Skeletal muscle tissue (tissue), 4 donors: ENCODE data around the gene RIN1. TPM values are rescaled to one million over a fixed set of nuclear protein-coding genes. Genes with fewer than 3 reads are reported as not detected.
"Not testable (repeated sequence)": the region's sequence is repeated elsewhere in the genome, so short reads cannot be mapped to it uniquely, and the experiment has no call there.

Experiments
- H3K27ac ChIP-seq: one replicate; pipeline ENCODE4 v1.7.0; 2013; ENCODE audit warnings: mild to moderate bottlenecking, low read depth, low read length, inconsistent platforms
- H3K27me3 ChIP-seq, 3 donors: one replicate each; pipeline ENCODE4 v1.7.0; 2013; ENCODE audit warnings: low read length in 3 of 3; ENCODE audit not compliant: control insufficient read depth in 3 of 3, insufficient read depth in 3 of 3
- H3K36me3 ChIP-seq, 3 donors: one replicate each; pipeline ENCODE4 v1.7.0; 2013; ENCODE audit warnings: low read length in 3 of 3; ENCODE audit not compliant: control insufficient read depth in 3 of 3, insufficient read depth in 3 of 3
- H3K4me1 ChIP-seq, 3 donors: one replicate each; pipeline ENCODE4 v1.7.0; 2013; ENCODE audit warnings: low read length in 3 of 3, mild to moderate bottlenecking in 3 of 3; ENCODE audit not compliant: control insufficient read depth in 3 of 3, insufficient read depth in 3 of 3
- H3K4me3 ChIP-seq, 3 donors: one replicate each; pipeline ENCODE4 v1.7.0; 2013; ENCODE audit warnings: low read length in 3 of 3
- H3K9ac ChIP-seq, 3 donors: one replicate each; pipeline ENCODE4 v1.7.0; 2013; ENCODE audit warnings: low read length in 3 of 3, mild to moderate bottlenecking in 3 of 3, moderate library complexity in 2 of 3, low read depth in 1 of 3
- H3K9me3 ChIP-seq, 3 donors: one replicate each; pipeline ENCODE4 v1.7.0; 2013; ENCODE audit warnings: low read length in 3 of 3; ENCODE audit not compliant: control insufficient read depth in 3 of 3
- total RNA-seq: library from RNA; depleted of rRNA; stranded (reverse); fragments of >200 nt; gene quantifications from one replicate; pipeline ENCODE4 v1.2.3, GENCODE V29; 2014
- donor health status: Osteomylitis.

RIN1 gene, protein sequence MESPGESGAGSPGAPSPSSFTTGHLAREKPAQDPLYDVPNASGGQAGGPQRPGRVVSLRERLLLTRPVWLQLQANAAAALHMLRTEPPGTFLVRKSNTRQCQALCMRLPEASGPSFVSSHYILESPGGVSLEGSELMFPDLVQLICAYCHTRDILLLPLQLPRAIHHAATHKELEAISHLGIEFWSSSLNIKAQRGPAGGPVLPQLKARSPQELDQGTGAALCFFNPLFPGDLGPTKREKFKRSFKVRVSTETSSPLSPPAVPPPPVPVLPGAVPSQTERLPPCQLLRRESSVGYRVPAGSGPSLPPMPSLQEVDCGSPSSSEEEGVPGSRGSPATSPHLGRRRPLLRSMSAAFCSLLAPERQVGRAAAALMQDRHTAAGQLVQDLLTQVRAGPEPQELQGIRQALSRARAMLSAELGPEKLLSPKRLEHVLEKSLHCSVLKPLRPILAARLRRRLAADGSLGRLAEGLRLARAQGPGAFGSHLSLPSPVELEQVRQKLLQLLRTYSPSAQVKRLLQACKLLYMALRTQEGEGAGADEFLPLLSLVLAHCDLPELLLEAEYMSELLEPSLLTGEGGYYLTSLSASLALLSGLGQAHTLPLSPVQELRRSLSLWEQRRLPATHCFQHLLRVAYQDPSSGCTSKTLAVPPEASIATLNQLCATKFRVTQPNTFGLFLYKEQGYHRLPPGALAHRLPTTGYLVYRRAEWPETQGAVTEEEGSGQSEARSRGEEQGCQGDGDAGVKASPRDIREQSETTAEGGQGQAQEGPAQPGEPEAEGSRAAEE
- total RNA-seq, result 5.7 TPM

DNA sequence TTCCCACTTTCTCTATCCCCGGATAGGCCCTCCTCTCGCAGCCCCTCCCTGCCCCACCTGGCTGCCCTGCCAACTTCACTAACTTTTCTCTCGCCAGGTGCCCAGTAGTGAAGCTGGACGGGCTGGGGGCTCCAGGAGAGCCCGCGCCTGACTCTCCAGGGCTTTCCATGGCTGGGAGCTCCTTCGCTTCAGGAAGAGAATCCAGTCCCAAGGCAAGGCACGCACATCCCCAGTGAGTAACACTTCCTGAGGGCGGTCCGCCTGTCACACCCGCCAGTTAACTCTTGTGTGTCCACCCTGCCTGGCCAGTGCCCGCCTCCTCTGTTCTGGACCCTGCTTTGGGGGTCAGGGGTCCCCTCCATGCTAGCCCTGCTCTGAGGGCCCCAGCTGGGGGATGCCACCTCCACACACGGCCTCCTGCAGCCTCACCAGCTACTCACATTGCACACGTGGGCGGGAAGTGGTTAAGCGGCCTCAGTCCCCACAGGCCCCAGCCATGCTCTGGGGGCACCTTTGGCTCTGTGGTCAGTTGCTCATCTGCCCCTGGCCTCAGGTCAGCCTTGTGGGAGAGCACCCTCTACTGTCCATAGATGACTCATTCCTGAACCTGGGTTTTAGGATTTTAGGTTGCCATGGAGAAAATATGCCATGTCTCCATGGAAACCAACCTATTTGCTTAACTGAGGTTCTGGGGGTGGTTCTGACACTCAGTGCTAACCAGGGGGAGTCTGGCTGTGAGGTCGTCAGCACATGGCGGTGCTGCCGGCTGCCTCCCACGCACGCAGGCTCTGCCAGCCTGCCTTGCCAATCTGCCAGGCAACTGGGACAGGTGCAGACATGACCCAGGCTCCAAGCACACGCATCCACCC is at the start of gene RIN1:
RIN1 (minus strand) TSS at position 201 of the 869 bp plus-strand sequence; CDS start at position 169, 32 bp downstream.
- peaks cover 35 to 54% (median 53%) of the 10 kb centered on the region in 3 donors for H3K36me3 ChIP-seq

DNA sequence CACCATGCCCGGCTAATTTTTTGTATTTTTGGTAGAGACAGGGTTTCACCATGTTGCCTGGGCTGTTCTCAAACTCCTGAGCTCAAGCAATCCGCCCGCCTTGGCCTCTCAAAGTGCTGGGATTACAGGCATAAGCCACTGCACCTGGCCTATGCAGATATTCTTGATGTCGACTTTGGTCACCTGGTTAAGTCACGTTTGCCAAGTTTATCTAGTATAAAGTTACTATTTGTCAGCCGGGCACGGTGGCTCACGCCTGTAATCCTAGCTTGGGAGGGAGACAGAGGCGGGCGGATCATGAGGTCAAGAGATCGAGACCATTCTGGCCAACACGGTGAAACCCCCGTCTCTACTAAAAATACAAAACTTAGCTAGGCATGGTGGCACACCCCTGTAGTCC is 48.1 kb upstream of the RIN1 start:
- not testable (repeated sequence) for H3K4me3 ChIP-seq, H3K27me3 ChIP-seq, H3K9ac ChIP-seq, H3K9me3 ChIP-seq, H3K36me3 ChIP-seq, H3K4me1 ChIP-seq, H3K27ac ChIP-seq

More for the DNA sequence above, at the start of gene RIN1:
- Histone ChIP-seq H3K4me1 (peaks cover 24 to 37% (median 35%) of the 10 kb centered on the region in 3 donors), H3K4me3 (peak within 1 kb of the TSS; percentile 73 to 80 (median 75)), H3K9me3 (no peaks in the 10 kb centered on the region), H3K27ac (peak within 1 kb of the TSS; percentile 70), H3K9ac (peak within 1 kb of the TSS; percentile 72 to 89 (median 81)), H3K27me3 (no peaks in the 10 kb centered on the region)

DNA sequence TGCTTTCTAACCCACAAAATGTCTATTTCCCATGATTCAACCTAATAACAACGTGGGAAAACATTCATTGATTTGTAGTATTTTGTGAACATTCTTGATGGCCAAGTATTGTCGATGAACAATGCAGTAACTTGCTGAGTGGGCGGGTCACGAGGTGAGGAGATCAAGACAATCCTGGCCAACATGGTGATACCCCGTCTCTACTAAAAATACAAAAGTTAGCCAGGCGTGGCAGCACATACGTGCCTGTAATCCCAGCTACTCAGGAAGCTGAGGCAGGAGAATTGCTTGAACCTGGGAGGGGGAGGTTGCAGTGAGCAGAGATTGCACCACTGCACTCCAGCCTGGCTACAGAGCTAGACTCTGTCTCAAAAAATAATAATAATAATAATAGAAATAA is 44.0 kb upstream of the RIN1 start:
- H3K9me3 ChIP-seq, H3K27me3 ChIP-seq, H3K27ac ChIP-seq, H3K4me3 ChIP-seq, H3K36me3 ChIP-seq, H3K4me1 ChIP-seq, H3K9ac ChIP-seq: not testable (repeated sequence)

DNA sequence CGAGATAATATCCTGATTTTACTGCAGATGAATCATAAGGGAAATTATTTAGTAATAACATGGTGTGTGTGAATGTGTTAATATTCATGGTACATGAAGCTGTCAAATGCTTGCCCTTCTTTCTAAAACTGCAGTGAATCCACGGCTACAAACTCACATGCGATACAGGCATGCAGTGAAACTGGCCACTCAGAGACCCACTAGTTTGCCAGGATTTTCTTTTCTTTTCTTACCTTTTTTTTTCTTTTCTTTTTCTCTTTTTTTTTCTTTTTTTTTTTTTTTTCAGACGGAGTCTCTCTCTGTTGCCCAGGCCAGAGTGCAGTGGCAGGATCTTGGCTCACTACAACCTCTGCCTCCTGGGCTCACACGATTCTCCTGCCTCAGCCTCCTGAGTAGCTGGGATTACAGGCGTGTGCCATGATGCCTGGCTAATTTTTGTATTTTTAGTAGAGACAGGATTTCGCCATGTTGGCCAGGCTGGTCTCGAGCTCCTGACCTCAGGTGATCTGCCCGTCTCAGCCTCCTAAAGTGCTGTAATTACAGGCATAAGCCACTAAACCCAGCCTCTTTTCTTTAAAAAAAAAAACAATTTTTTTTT is 37.6 kb upstream of the RIN1 start:
- H3K27me3 ChIP-seq, result not testable (repeated sequence)
- H3K27ac ChIP-seq, result peak overlapping the region; percentile 81

DNA sequence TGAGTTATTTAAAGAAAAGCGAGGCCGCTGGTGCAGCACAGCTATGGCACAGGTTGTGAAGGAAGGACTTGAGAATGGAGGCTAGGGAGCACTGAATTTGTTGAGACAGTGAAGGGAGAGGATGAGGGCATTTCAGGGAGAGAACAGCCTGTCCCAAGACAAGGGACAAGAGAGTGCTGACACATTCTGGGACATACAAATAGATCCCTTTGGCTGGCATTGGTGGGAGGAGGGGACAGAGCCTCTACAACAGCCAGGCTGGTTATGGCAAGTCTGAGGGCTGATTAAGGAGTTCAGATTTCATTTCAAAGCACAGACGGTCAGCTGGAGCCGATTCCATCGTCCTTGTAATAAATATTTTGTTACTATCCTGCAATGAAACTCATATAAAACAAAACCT is 37.0 kb upstream of the RIN1 start:
- Histone ChIP-seq H3K4me3 (peak overlapping the region in 1 of 3 donors; percentile 24), H3K27me3 (no peaks in the 10 kb centered on the region), H3K27ac (peak overlapping the region; percentile 81)

More for the DNA sequence above, 37.6 kb upstream of the RIN1 start:
- peak overlapping the region in 1 of 3 donors; percentile 24 for H3K4me3 ChIP-seq
- peaks cover 25 to 29% (median 28%) of the 10 kb centered on the region in 3 donors for H3K4me1 ChIP-seq
- H3K9ac ChIP-seq, result peak overlapping the region in 1 of 3 donors; percentile 10
- H3K9me3 ChIP-seq, H3K36me3 ChIP-seq: not testable (repeated sequence)

DNA sequence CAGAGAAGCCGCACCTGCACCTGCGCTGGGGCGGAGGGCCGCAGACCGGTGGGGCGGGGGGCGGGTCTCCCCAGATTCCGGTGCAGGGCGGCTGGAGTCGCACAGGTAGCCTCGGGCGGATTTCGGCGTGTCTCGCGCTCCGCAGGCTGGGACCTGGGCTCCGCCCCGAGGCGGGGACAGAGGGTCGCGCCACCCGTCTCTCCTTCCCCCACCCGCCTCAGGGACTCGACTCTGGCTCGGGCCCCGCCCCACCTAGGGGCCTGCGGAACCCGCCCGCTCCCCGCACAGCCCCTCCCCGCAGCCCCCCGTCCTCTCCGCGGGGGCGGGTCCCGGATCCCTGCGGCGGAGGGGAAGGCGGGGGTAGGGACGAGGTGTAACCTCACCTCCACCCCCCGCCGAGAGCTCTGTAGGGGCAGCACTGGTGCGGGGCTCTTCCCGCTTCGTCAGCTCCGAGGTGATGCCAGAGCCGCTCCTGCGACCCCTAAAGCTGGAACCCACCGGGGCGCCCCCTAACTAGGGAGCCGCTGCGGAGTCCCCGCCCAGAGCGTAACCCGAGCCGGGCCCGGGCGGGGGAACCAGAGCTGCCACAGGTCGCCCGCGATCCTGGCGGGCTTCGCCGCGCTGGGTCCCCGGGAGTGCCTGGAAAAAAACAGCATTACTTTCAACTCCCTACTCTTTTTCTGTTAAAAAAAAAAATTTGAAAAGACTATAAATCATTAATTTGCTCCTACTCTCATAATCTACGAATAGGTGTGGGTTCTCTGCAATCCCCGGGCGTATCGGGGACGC is 35.6 kb upstream of the RIN1 start, which contains the start of gene SLC29A2:
SLC29A2 (minus strand) TSS at position 134 of the 789 bp plus-strand sequence. CDS start 169 bp downstream, outside the sequence.
- H3K9ac ChIP-seq, result peak within 1 kb of the TSS; percentile 72 to 83 (median 74)
- H3K27ac ChIP-seq, result peak within 1 kb of the TSS; percentile 81
- no peaks in the 10 kb centered on the region for H3K9me3 ChIP-seq
- H3K4me1 ChIP-seq, result peaks cover 44 to 49% (median 48%) of the 10 kb centered on the region in 3 donors
- peaks cover 17 to 22% (median 17%) of the 10 kb centered on the region in 3 donors for H3K36me3 ChIP-seq
- H3K4me3 ChIP-seq, result peak within 1 kb of the TSS; percentile 69 to 83 (median 80)
- no peaks in the 10 kb centered on the region for H3K27me3 ChIP-seq

More for the DNA sequence above, 37.0 kb upstream of the RIN1 start:
- Histone ChIP-seq H3K9me3 (no peaks in the 10 kb centered on the region), H3K4me1 (peaks cover 30 to 35% (median 33%) of the 10 kb centered on the region in 3 donors), H3K9ac (peak overlapping the region in 1 of 3 donors; percentile 83), H3K36me3 (peaks cover 5 to 7% (median 7%) of the 10 kb centered on the region in 3 donors)

DNA sequence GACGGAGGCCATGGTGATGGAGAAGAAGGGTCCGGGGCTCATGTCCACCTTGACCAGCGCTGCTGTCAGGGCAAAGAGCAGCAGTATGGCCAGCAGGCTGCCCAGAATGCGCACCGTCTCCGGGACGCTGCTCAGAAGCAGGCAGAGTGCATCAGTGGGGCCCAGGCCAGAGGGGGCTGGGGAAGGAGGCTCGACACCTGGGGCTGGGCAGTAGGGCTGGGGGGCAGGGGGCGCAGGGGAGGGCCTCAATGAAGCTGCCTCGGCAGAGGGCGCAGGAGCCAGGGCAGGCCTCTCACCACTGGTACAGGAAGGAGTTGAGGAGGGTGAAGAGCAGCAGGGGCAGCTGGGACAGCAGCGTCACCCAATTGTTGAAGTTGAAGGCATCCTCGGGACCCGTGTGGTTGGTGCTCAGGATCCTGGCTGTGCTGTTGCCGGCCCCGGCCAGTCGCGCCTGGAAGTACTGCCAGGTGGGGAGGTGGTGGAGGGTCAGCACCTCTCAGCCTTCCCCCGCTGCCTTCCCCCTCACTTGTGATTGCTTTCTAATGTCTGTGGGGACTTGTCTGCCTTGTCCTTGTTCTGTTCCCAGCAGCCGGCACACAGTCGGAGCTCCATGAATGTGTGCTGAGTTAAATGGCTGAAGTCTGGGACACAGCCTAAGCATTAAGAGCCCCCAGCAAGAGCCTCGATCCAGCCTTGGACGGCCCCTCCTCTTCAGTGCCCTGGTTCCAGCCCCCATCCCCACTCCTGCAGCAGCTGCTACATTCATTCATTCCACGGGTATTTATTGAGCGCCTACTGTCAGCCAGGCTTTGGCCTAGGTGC is 33.0 kb upstream of the RIN1 start:
- Histone ChIP-seq H3K4me3 (peak overlapping the region; percentile 41 to 65 (median 61)), H3K9ac (peak overlapping the region in 2 of 3 donors; percentile 61 to 81), H3K9me3 (no peaks in the 10 kb centered on the region), H3K27ac (peak overlapping the region; percentile 8), H3K27me3 (no peaks in the 10 kb centered on the region), H3K36me3 (peaks cover 31 to 35% (median 33%) of the 10 kb centered on the region in 3 donors), H3K4me1 (peaks cover 51 to 61% (median 56%) of the 10 kb centered on the region in 3 donors)

DNA sequence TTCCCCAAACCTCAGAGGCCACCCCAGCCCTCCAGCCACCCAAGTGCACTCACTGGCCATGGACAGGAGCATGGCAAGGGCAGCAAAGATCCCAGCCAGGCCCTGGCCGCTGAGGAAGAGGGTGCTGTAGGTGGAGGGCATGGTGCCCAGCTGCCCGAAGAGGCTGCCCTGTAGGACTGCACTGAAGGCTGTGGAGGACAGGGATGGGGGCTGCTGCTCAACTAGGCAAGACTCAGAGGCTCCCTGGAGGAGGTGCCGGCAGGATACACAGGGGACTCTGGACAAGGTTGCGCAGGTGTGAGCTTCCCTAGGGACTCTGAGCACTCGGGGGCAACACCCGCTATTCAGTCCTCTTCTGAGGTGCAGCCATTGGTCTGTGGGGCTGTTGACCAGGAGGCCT is 32.2 kb upstream of the RIN1 start:
- H3K9ac ChIP-seq, result peak overlapping the region in 2 of 3 donors; percentile 61 to 81
- peaks cover 31 to 37% (median 33%) of the 10 kb centered on the region in 3 donors for H3K36me3 ChIP-seq
- peak overlapping the region; percentile 41 to 59 (median 45) for H3K4me3 ChIP-seq
- H3K9me3 ChIP-seq, result no peaks in the 10 kb centered on the region
- H3K27me3 ChIP-seq, result no peaks in the 10 kb centered on the region
- no peak overlapping the region for H3K27ac ChIP-seq
- peaks cover 48 to 69% (median 58%) of the 10 kb centered on the region in 3 donors for H3K4me1 ChIP-seq
